CD4-positive, alpha-beta T cell treated with Interleukin-1 beta for 1 hour (primary cell): ENCODE measurements around the gene MED12L.

Experiments
- DNase-seq, 2 donors: peaks; one replicate each; pipeline ENCODE4 v3.0.0-alpha.2; 2020 to 2022

The MED12L gene

GRCh38 chr3:151144760-151145159 is 59.3 kb downstream of the MED12L start:
- no peak for DNase-seq

GRCh38 chr3:151145713-151146070 is 60.2 kb downstream of the MED12L start:
- no peak for DNase-seq

GRCh38 chr3:151146071-151146730 is 60.7 kb downstream of the MED12L start:
- DNase-seq, result peak; percentile 52 to 60

GRCh38 chr3:151146731-151147091 is 61.2 kb downstream of the MED12L start:
- DNase-seq, result no peak

GRCh38 chr3:151147299-151147698 is 61.8 kb downstream of the MED12L start:
- DNase-seq, result no peak

- DNase-seq, result no peak
These were observed 67.1 kb downstream of the MED12L start for GRCh38 chr3:151152455-151153079.

- no peak for DNase-seq
These were observed 69.1 kb downstream of the MED12L start for GRCh38 chr3:151154566-151154965.

GRCh38 chr3:151155409-151156128 is 70.1 kb downstream of the MED12L start:
- DNase-seq, result no peak

GRCh38 chr3:151156618-151157216 is 71.3 kb downstream of the MED12L start:
- DNase-seq, result peak; percentile 11 to 66

- no peak for DNase-seq
These were observed 74.3 kb downstream of the MED12L start for GRCh38 chr3:151159806-151160205.

GRCh38 chr3:151165226-151165625 is 79.8 kb downstream of the MED12L start:
- DNase-seq, result no peak

- no peak for DNase-seq
These were observed 80.7 kb downstream of the MED12L start for GRCh38 chr3:151166161-151166560.

GRCh38 chr3:151168269-151169094 is 83.0 kb downstream of the MED12L start:
- DNase-seq, result peak; percentile 74 to 80

- DNase-seq, result peak in 1 of 2 donors; percentile 18
These were observed 83.9 kb downstream of the MED12L start for GRCh38 chr3:151169262-151169947.

GRCh38 chr3:151169948-151170679 is 84.7 kb downstream of the MED12L start:
- DNase-seq, result peak; percentile 22 to 25

GRCh38 chr3:151171145-151171757 is 85.8 kb downstream of the MED12L start:
- DNase-seq, result peak; percentile 27 to 49

- DNase-seq, result no peak
These were observed 88.9 kb downstream of the MED12L start for GRCh38 chr3:151174351-151174750.

- no peak for DNase-seq
These were observed 90.5 kb downstream of the MED12L start for GRCh38 chr3:151175952-151176351.

- no peak for DNase-seq
These were observed 92.9 kb downstream of the MED12L start for GRCh38 chr3:151178208-151178845.

- no peak for DNase-seq
These were observed 97.0 kb downstream of the MED12L start for GRCh38 chr3:151182349-151183079.
